Body of pancreas (tissue), 4 donors: ENCODE data around the gene DTX1. TPM values are rescaled to one million over a fixed set of nuclear protein-coding genes. Genes with fewer than 3 reads are reported as not detected.

ENCODE experiments used
- ATAC-seq: fragments of 150-250 bp; one replicate; pipeline ENCODE4 v1.9.1; 2016
- DNase-seq, 4 donors: peaks; one replicate each; pipeline ENCODE4 v3.0.0-alpha.2; 2019
- H3K27ac ChIP-seq, 4 donors: fragments of 200-600 bp; sonication (generic); 1 replicate in 3 of 4; 2 replicates in 1 of 4; pipeline versions ENCODE4 v1.5.1 to v1.6.1; 2016 to 2019; ENCODE audit warnings: mild to moderate bottlenecking in 1 of 4, mixed read lengths in 1 of 4, moderate library complexity in 1 of 4
- H3K27me3 ChIP-seq, 2 donors: fragments of 200-600 bp; sonication (generic); one replicate each; pipeline ENCODE4 v1.6.0; 2016; ENCODE audit warnings: mild to moderate bottlenecking in 1 of 2
- H3K36me3 ChIP-seq, 2 donors: fragments of 200-600 bp; sonication (generic); replicated peaks in 1 of 2; 2 replicates each; pipeline ENCODE4 v1.5.1; 2016; ENCODE audit warnings: low read depth in 2 of 2; ENCODE audit not compliant: insufficient read depth in 1 of 2
- H3K4me1 ChIP-seq: fragments of 200-600 bp; sonication (generic); one replicate; pipeline ENCODE4 v1.6.0; 2016
- H3K4me3 ChIP-seq, 2 donors: fragments of 200-600 bp; sonication (generic); 1 replicate in 1 of 2; 2 replicates in 1 of 2; pipeline ENCODE4 v1.5.1; 2016 to 2019
- H3K9me3 ChIP-seq, 3 donors: fragments of 200-600 bp; sonication (generic); 1 replicate in 2 of 3; 2 replicates in 1 of 3; pipeline ENCODE4 v1.5.1; 2016
- CTCF ChIP-seq, 7 experiments: fragments of 450-650 bp in 4 of 7; fragments of 200-600 bp in 3 of 7; sonication (generic) in 3 of 7; IDR thresholded peaks; one replicate each; pipeline ENCODE4 v1.5.1; 2016 to 2019; ENCODE audit warnings: antibody characterized with exemption in 7 of 7
- POLR2A ChIP-seq, 3 donors: fragments of 450-650 bp; IDR thresholded peaks; one replicate each; pipeline ENCODE4 v1.6.1; 2016; ENCODE audit warnings: antibody characterized with exemption in 3 of 3, mild to moderate bottlenecking in 2 of 3
- WGBS, 2 donors: methylation state at CpG; one replicate each; pipeline ENCODE4 v1.1.5; 2017; 5-methylcytosine and 5-hydroxymethylcytosine counted together
- intact Hi-C: fragments of 100-400 bp; cut with DNase I; formaldehyde crosslinking; loops from one replicate; pipeline ENCODE4 v1.15.1; 2023
- total RNA-seq, 2 donors: library from RNA; depleted of rRNA; stranded (reverse); fragments of >200 nt; gene quantifications; one replicate each; pipeline ENCODE4 v1.1.0, GENCODE V29; 2016

Gene DTX1
- total RNA-seq, 2 donors from 2014 or later = 11.9 to 17.5 TPM

GRCh38 chr12:113088971-113089756, 32.6 kb downstream of the DTX1 start:
- Histone ChIP-seq H3K4me1 (peaks cover 15% of the 10 kb centered on the region), H3K27ac (no peak overlapping the region), H3K4me3 (no peak overlapping the region), H3K9me3 (no peaks in the 10 kb centered on the region), H3K36me3 (no peaks in the 10 kb centered on the region), H3K27me3 (no peaks in the 10 kb centered on the region)
- intact Hi-C loops = no loop called here
- DNase-seq = no peak
- TF ChIP-seq CTCF (IDR thresholded peaks at IDR 0.05) = no peak
- no peak for TF ChIP-seq POLR2A (IDR thresholded peaks at IDR 0.05)
- WGBS, 2 donors = 69 to 70% methylated on average over 4 to 13 of the region's 13 CpGs
- ATAC-seq = no peak

GRCh38 chr12:113089839-113090238, 33.3 kb downstream of the DTX1 start:
- intact Hi-C loops = loop anchor here (5.0 kb wide), 1 partner anchor 33 kb away; the partner anchor contains the start of gene DTX1
- no peak for ATAC-seq
- DNase-seq = no peak
- H3K4me3 ChIP-seq = no peak overlapping the region
- TF ChIP-seq POLR2A (IDR thresholded peaks at IDR 0.05) (no peak), CTCF (IDR thresholded peaks at IDR 0.05) (no peak)
- no peaks in the 10 kb centered on the region for H3K27me3 ChIP-seq
- H3K36me3 ChIP-seq = no peaks in the 10 kb centered on the region
- H3K27ac ChIP-seq = no peak overlapping the region
- H3K4me1 ChIP-seq = peaks cover 15% of the 10 kb centered on the region
- H3K9me3 ChIP-seq = no peaks in the 10 kb centered on the region

GRCh38 chr12:113090740-113091139, 34.2 kb downstream of the DTX1 start:
- Histone ChIP-seq H3K27ac (no peak overlapping the region), H3K36me3 (no peaks in the 10 kb centered on the region), H3K4me1 (peaks cover 15% of the 10 kb centered on the region), H3K4me3 (no peak overlapping the region), H3K27me3 (no peaks in the 10 kb centered on the region), H3K9me3 (no peaks in the 10 kb centered on the region)
- WGBS, 2 donors = 71 to 73% methylated on average over 3 to 14 of the region's 21 CpGs
- intact Hi-C loops = loop anchor here (5.0 kb wide), 1 partner anchor 33 kb away; the partner anchor contains the start of gene DTX1
- DNase-seq (no peak), ATAC-seq (no peak)
- TF ChIP-seq POLR2A (IDR thresholded peaks at IDR 0.05) = no peak
- no peak for TF ChIP-seq CTCF (IDR thresholded peaks at IDR 0.05)

GRCh38 chr12:113091506-113091905, 35.0 kb downstream of the DTX1 start:
- Histone ChIP-seq H3K27me3 (no peaks in the 10 kb centered on the region), H3K4me1 (peaks cover 13% of the 10 kb centered on the region), H3K9me3 (no peaks in the 10 kb centered on the region), H3K4me3 (no peak overlapping the region), H3K27ac (no peak overlapping the region), H3K36me3 (no peaks in the 10 kb centered on the region)
- no peak for TF ChIP-seq CTCF (IDR thresholded peaks at IDR 0.05)
- no peak for TF ChIP-seq POLR2A (IDR thresholded peaks at IDR 0.05)
- 47 to 62% methylated on average over 2 to 3 of the region's 3 CpGs for WGBS, 2 donors
- intact Hi-C loops = loop anchor here (5.0 kb wide), 1 partner anchor 34 kb away; the partner anchor contains the start of gene DTX1
- no peak for DNase-seq
- ATAC-seq = no peak
